GM12878 (cell line): ENCODE results near the gene CDH4.

Experiments used
- CTCF ChIP-seq, 3 experiments: IDR thresholded peaks in 2 of 3; conservative IDR thresholded peaks in 1 of 3; 2 replicates each; pipeline ENCODE4 v1.5.1; 2011; ENCODE audit warnings: low read depth in 3 of 3, low read length in 3 of 3, mild to moderate bottlenecking in 3 of 3, control low read depth in 2 of 3, moderate library complexity in 2 of 3, inconsistent platforms in 1 of 3, mixed read lengths in 1 of 3; ENCODE audit not compliant: control insufficient read depth in 2 of 3, insufficient read depth in 1 of 3; ENCODE audit errors: extremely low read depth in 1 of 3
- EGR1 ChIP-seq, 2 experiments: IDR thresholded peaks; 1 replicate in 1 of 2; 2 replicates in 1 of 2; pipeline ENCODE4 v1.6.1; 2011 to 2012; ENCODE audit warnings: low read depth in 2 of 2, low read length in 2 of 2, borderline replicate concordance in 1 of 2, mild to moderate bottlenecking in 1 of 2, moderate library complexity in 1 of 2
- NFYB ChIP-seq: IDR thresholded peaks from 2 replicates; pipeline ENCODE4 v1.6.1; 2011; ENCODE audit warnings: low read depth, mild to moderate bottlenecking, low read length, improper control_type of control experiment, moderate library complexity; ENCODE audit not compliant: insufficient read depth
- RFX5 ChIP-seq: IDR thresholded peaks from 2 replicates; pipeline ENCODE4 v1.6.1; 2011; ENCODE audit warnings: low read depth, low read length, improper control_type of control experiment
- SP1 ChIP-seq: IDR thresholded peaks from one replicate; pipeline ENCODE4 v1.6.1; 2011; ENCODE audit warnings: low read depth, low read length
- ZZZ3 ChIP-seq: IDR thresholded peaks from 2 replicates; pipeline ENCODE4 v1.6.1; 2011; ENCODE audit warnings: low read depth; ENCODE audit not compliant: control insufficient read depth, insufficient read length
- TF ChIP-seq, protein P1 (sequence below): IDR thresholded peaks from 2 replicates; pipeline ENCODE4 v1.6.1; 2012; ENCODE audit warnings: low read length, inconsistent platforms

DNA sequence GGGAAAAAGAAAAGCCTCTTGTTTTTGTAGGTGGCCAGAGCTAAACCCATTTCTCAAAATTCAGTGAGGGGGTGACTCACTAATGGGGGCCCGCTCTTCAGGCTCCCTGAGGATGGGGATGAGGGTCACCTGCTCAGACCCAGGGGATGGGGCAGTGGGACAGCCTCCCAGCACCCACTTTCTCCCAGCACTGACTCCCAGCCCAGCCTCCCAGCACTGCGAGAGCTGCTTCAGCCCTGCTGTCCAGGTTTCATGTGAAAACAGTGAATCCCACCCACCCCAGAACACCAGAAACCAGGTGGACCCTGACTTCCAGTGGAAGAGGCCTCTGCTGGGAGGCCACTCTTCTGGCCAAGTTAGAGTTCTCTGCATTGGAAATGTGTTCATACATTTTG, 362.6 kb downstream of the CDH4 start:
- TF ChIP-seq, protein P1, sequence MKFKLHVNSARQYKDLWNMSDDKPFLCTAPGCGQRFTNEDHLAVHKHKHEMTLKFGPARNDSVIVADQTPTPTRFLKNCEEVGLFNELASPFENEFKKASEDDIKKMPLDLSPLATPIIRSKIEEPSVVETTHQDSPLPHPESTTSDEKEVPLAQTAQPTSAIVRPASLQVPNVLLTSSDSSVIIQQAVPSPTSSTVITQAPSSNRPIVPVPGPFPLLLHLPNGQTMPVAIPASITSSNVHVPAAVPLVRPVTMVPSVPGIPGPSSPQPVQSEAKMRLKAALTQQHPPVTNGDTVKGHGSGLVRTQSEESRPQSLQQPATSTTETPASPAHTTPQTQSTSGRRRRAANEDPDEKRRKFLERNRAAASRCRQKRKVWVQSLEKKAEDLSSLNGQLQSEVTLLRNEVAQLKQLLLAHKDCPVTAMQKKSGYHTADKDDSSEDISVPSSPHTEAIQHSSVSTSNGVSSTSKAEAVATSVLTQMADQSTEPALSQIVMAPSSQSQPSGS: no peak
- no peak for TF ChIP-seq EGR1 (IDR thresholded peaks at IDR 0.05; ENCODE audit: borderline replicate concordance in 1 of 2, low read depth in 2 of 2, low read length in 2 of 2)
- TF ChIP-seq RFX5: no peak
- no peak for TF ChIP-seq NFYB
- no peak for TF ChIP-seq ZZZ3
- TF ChIP-seq SP1: no peak
- TF ChIP-seq CTCF (IDR thresholded peaks at IDR 0.05 in 2 of 3, conservative IDR thresholded peaks at IDR 0.05 in 1 of 3; ENCODE audit: control insufficient read depth in 2 of 3, extremely low read depth in 1 of 3, insufficient read depth in 1 of 3, low read depth in 3 of 3, low read length in 3 of 3): no peak
